Fibroblast of skin of left biceps (primary cell): ENCODE measurements around the gene GTPBP3.

Source experiments
- DNase-seq, 2 experiments: peaks; one replicate each; pipeline ENCODE4 v3.0.0-alpha.2; 2013; ENCODE audit warnings: low read depth in 2 of 2

GTPBP3 gene

DNA sequence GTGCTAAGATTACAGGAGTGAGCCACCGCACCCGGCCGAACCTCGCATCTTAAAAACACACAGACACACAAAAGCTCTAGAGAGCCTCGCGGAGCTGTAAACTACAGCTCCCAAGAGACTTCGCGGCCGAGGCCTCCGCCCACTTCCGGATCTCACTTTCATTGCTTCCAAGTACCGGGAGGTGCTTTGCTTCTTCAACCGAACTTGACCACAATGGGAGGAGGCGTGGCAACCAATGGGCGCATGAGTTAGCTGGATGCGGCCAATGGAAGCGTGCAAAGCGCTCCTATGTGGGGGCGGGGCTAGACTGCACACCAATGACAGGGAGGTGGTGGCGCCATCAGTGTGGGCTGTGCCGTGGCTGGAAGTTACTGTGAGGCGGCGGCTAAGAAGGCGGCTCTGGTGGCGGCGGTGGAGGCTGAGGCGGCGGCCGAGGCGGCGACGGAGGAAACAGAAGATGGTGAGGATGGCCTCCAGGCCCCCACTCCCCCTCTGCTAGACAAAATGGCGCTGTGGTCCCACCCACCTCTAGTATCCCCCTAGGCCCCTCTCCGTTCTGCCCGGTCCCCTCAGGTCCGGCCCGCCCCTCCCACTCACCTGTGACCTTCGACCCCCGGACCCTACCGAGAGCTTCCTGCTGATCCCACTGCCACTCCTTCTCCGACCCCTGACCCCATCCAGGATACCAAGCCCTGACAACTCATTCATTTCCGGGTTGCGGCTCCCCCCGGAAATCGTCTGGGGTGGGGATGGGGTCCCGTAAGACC is 28.0 kb upstream of the GTPBP3 start, which contains the start of gene DDA1:
Gene DDA1 (plus strand): TSS at position 366 of the 767 bp plus-strand sequence. CDS start 92 bp downstream, at position 458.
- DNase-seq = peak; percentile 100

DNA sequence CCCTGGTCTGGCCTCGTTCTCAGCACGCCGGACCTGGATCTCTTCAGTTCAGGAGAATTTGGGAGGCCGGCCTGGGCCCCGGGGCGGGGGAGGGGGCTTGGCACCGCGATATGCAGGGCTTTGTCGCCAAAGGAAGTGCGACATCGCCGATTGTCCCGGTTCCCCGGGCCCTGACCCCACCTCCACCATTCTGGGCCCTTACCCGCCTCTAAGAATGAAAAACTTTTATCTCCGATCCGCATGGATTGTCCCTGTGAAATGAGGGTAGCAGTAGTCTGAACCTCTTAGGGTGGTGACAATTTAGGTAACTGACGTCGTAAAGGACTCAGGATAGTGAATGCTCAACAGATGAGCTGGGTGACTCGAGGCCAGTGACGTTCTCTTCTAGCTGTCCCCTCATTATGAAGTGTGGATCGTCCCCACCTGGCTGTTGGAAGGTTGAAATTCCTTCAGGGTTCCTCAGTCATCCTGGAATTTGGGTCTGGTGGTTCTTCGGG is 27.3 kb upstream of the GTPBP3 start:
- no peak for DNase-seq

DNA sequence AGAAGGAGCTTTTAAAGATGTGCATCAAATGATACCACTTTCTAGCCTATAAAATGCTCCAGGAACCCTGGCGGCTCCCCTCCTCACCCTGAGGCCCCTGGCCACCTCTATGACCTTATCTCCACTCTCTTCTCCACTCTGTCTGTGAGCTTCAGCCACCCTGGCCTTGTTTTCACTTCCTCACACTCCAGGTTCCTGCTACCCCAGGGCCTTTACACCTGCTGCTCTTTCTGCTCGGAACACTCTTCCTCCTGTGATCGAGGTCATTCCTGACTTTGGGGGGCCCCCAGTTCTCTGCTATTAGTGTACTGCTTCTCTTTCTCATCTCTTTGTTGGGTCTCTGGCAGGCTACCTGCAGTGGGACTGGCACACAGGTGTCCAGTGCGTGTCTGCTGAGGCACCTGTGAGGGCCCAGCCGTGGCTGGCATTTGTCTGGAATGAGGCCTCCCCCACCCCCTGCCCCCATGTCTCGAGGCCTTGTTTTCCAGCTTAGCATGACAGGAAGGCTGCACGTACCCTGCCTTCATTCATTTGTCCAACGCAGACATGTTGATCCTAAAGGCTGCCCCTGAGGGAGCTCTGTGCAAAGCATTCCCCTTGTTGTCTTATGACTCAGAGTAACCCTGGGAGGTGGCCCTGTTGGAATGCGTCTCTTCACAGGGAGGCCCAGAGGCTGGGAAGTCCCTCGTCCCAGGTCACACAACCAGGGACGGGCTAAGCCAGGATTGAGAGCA is 25.7 kb upstream of the GTPBP3 start:
- no peak for DNase-seq

DNA sequence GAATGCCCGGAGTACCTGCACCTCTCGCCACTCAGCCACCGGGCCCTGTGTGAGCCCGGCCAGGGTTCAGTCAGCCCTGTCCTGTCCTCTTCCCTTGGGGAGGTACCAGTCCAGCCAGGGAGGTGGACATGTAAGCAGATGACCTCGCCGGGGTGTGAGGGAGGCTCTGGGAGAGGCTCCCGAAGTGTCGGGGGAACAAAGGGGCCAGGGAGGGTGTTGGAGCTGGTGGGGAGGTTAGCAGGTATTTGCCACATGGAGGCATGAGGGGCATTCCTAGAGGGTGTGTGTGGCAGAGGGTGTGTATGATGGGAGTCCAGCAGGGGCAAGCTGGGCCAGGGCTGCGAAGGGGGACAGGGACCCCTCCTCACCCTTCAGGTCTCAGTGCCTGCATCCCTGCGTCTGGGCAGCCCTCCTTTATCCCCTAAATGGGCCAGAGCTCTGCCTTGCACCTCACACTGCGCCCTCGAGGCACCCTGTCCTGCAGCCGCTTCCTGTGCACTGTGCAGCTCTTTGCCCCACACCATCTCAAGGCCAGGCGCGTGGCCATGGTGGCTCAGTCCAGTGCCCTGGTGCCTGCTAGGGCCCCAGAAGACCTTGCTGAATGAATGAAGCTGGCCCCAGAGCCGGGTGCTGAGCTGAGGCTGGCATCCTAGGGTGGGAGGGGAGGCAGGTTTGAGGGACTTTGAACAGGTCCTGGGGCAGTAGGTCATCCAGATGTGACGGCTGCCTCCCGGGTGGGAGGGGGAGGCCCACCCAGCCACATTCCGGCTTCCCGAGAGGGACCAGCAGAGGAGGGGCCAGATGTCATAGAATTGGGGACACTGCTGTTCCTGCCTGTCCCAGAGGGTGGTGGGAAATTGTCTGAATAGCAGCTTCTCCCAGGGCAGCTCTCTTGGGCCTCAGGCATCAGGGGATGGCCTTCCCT is 24.9 kb upstream of the GTPBP3 start:
- DNase-seq = no peak

DNA sequence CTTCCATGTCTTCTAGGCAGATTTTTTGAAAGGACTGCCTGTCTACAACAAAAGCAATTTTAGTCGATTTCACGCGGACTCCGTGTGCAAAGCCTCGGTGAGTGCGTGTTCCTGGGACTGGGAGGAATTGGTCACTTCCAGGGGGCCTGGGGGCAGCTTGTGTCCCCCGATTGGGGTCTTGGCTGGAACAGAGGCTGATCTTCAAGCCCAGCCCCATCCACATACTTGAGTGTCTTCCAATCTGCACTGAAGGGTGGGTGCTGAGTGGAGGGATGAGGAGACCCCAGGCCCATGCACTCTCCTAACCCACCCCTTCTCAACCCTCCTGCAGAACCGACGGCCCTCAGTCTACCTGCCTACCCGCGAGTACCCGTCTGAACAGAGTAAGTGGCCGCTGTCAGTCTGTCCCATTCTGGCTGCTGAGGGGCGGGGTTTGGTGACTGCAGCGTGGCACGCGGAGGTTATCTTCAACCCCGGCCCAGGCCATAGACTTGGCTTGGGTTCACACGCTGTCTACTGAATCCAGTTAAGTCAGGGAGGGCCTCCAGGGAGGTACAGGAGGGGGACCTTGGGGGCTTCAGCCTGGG is 23.3 kb upstream of the GTPBP3 start:
- no peak for DNase-seq

DNA sequence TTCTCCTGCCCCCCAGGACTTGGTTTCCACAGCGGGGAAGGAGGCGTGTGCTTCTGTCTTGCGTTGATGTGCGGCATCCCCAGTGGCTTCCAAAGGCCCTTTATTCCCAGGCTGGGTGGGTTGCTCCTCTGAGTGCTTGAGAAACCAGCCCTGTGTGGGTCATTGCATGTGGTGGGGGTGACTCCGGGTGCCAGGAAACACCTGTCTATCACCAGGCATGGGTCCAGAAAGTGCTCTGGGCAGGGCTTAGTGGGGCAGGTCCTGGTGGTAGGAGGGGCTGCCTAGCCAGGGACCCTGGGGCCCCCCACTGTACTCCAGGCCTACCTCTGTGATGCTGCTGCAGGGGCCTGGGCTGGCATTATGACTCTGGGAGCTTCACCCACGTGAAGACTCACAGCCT is 18.4 kb upstream of the GTPBP3 start:
- DNase-seq = no peak

DNA sequence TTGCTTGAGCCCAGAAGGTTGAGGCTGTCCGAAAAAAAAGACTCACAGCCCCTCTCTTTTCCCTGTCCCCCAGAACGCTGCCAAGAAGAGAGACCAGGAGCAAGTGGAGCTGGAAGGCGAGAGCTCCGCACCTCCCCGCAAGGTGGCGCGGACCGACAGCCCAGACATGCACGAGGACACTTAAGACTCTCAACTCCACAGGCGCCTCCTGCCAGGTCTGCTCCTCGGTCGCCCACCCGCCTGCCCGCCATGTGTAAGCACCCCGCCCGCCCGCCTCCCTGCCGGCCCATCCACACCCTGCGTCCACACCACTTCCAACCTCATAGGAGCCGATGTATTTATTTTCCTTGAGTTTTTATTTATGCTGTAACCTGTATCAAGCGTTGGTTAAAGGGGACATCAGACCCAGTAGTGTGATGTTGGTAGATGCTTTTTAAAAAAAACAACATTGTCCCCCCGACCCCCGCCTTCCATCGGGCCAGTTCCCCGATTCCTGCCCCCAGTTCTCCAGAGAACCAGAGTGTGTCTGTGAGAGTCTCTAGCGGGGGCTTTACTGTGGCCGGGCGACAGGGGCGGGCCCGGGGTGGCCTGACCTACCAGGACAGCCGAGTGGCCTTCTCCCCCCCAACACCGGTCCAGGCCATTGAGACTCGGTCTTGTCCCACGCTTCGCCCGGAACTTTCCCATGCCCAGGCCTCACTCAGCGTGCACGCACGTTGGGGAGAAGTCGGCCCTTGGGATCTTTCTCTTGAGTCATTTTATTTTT is 17.7 kb upstream of the GTPBP3 start:
- DNase-seq = no peak

DNA sequence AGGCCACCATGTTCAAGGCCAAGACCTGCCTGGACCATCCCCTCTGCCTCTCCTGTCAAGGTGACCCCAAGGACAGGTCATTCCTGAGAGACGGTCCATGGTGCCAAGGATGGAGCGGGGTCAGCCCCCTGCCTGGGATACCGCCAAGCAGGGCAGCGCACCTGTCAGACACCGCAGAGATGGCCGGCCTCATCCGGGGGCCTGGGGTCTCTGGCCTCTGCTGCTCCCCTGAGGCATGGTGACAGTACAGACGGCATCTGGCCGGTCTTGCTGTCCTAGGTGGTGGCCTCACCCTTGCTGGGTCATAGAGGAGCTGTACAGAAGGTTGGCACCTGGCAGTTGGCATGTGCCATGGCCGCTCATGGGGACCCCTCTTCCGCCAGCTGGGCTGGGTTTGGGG is 16.9 kb upstream of the GTPBP3 start:
- DNase-seq = no peak

DNA sequence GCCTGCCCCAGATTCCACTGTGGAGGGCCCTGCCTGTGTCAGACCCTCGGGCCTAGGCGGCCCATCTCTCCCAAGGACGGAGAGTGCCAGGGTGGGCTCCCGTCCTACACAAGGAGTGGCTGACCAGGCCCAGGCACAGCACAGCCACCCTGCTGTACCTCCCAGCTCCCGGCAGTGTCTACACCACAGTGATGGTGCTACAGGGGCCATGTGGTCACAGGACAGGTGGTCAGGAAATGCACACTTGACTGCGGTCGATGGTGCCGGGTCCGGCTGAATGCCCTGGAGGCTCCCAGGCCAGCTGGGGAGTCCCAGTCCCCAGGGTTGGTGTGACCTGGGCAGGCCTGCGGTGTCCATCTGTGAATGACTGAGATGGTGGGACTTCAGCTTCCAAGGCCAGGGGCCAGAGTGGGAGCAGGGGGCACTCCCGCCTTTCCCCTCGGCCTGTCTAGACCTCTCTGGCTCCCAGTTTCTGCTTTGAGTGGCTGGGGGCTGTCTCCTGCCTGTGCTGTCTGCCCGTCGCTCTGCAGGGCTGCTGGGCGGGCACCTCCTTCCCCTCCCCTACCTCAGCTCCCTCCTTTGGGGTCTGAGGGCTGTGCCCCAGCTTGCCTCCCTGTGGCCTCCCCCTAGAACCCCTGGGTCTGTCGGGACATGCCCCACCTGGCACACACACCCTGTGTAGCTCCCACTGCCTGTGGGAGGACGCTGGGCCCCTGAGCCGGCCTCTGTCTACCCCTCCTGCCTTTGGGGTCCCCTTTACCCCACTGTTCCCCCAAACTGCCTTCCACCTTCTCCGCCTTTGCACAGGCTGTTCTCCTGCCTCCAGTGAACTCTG is 15.5 kb upstream of the GTPBP3 start:
- no peak for DNase-seq

DNA sequence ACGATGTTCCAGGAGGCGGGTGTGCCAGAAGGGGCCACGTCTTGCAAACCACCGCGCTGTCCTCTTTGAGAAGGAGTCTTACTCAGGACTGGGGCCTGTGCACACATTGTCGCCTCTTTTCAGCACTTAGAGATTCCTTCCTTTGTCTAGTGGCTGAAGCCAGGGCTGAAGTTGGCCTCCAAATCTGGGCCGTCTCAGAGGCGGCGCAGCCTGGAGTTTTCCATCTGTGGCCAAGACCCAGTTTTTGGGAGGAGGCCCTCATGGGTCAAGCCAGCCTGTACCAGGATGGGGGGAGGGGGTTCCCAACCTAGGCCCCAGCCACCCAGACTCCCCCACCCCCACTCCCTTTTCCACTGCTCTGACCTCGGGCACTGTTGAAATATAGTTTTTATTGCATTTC is 14.5 kb upstream of the GTPBP3 start:
- DNase-seq = no peak

DNA sequence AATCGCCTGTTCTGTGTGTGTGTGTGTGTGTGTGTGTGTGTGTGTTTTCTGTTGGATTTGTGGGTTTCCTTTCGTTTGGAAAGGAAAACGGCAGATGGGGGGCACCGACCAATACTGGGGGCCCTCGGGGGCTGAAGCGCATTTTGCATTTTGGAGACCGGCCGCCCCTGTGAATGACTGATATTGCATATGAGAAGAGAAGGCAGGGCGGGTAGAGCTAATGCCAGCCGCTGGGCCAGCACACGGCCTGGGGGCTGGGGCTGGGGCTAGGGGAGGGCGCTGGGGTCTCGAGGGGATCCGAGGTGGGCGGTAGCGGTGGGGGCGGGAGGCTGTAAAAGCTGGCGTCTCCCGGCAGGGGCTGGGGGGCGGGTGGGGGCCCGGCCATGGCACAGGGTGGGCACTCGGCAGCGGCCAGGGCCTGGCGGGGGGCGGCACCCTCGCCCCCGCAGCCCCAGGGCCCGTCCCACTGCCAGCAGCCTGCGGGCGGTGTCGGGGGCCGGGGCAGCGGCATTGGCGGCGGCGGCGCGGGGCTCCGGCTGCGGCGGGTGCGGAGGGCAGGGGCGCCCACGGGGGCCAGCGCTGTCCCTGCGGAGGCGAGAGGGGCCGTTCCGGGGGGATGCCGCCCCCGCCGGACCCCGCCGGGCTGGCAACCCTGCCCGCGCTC is 13.9 kb upstream of the GTPBP3 start:
- no peak for DNase-seq

DNA sequence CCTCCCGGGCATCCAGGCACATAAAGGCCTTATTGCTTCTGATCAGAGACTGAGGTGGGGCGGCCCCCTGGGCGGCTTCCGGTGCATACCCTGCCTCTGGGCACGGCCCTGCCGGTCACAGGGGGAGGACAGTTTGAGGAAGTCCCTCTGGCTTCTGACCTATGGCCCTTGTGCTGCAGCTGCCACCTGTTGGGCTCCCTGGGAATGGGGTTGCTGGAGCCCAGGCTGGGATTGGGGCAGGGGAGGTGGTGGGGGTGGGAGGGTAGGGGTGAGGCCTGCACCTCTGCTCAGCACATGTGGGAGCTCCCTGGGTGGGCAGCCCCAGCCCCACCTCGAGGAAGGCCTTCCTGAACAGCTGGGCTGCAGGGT is 13.4 kb upstream of the GTPBP3 start:
- DNase-seq = no peak

DNA sequence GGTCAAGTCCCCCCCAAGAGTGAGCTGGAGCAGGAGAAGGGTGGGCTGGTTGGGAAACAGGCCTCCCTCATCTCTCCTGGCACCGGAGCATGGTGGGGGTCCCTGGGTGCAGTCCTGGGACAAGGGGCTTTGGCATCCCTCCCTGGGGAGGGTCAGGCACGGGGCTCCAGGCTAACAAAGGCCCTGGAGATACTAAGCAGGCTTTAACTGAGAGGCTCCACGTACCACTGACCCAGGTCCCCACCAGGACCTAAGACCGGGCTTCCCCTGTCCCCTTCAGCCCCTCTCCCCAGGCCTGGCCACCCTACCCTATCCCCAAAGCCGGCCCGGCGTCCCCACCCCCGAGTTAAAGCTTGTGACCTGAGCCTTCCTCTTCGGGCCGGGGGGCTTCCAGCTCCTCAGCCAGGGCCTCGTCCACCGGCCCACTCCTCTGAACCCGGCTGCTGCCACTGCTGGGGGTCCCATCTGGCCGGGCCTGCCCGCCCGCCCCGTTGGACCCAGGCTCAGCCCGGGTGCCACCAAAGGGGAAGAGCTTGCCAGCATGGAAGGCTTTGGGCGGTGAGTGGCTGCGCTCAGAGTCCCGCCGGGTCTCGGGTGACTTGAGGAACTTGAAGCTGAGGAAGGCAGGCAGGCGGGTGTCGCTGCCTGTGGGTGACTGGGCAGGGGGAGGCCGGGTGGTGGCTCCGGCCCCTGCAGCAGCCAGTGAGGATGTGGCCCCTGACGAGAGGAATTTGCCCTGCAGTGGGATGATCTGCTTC is 12.8 kb upstream of the GTPBP3 start:
- DNase-seq = no peak

DNA sequence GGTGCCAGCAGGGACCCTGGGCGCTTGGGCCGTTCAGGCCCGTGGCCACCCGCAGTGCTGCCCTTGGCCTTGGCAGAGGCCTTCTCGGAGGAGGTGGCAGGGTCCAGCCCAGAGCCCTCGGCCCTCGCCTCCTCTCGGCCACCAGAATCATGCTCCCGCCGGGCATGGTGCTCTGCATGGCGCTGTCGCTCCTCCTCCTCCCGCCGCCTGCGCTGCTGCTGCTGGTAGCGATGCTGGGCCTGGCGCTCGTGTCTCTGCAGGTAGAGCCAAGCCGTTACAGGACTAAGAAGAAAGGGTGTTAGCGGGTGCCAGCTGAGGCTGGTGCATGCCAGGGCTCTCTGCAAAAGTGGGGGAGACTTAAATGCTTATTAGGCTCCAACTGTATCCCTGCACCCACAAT is 12.2 kb upstream of the GTPBP3 start:
- DNase-seq = no peak

DNA sequence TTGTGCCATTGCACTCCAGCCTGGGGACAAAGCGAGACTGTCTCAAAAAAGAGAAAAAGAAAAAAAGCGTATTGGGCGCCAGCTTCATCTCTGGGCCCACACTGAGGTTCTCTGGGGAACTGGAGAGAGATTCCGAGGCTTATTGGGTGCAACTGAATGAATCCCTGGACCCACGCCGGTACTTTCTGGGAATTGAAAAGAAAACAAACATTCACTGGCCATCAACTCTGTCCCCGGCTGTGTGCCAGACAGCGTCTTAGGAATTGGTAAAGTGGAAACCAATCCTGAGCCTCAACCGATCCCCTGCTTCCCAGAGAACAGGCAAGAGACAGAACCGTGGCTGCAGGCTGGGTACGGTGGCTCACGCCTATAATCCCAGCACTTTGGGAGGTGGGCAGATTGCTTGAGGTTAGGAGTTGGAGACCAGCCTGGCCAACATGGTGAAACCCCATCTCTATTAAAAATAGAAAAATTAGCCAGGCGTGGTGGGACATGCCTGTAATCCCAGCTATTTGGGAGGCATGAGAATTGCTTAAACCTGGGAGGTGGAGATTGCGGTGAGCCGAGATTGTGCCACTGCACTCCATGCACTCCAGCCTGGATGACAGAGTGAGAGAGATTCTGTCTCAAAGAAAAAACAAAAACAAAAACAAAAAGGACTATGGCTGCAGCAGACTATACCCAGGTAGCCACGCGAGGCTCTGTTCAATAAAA is 11.3 kb upstream of the GTPBP3 start:
- DNase-seq = no peak

DNA sequence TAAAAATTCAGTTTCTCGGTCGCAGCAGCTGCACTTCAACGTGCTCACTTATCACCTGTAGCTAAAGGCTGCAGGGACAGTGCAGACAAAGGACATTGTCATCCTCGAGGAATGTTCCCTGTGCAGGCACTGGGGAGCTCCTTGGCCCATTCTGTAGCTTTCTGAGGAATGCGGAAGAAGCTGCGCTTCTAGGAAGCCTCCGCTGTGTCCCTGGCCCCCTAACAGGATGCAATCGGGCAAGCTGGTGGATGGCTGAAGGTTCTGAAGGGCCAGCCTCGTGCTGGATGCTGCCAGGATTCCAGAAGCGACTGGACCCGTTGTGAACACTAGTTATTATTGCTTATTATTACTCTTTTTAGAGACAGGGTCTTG is 10.8 kb upstream of the GTPBP3 start:
- DNase-seq = no peak

DNA sequence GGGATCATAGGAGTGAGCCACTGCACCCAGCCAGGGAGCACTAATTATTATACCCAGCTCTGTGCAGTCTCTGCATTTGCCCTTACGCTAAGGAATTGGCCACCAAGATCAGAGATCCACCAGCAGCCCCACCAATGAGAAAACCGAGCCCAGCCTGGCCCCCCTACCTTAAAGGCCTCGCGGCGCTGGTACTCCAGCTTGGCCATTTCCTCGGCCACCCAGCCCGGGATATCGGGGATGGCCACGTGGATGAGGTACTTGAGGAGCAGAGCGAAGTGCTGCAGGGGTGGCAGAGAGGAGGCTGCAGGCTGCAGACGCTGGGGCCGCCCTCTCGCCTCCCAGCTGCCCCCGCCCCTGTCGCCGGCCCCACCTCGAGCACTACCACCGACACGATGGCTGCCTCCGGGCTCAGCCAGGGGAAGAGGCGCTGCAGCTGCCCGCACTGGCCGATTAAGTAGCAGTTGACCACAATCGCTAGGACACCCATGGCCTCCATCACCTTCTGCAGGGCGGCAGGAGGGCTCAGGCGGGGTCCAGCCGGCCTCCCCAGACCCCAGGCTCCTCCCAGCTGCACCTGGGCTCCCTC is 10.2 kb upstream of the GTPBP3 start:
- DNase-seq = no peak
